Loucy (cell line): ENCODE measurements around the gene RPS6KA5.
"Not testable (repeated sequence)": the region's sequence is repeated elsewhere in the genome, so short reads cannot be mapped to it uniquely, and the experiment has no call there.

Experiments
- H2AFZ ChIP-seq: fragments of 200-600 bp; sonication (generic); 2 replicates; pipeline ENCODE4 v1.6.0; 2016; ENCODE audit warnings: antibody characterized with exemption, mild to moderate bottlenecking, low read length, moderate library complexity
- H3F3A ChIP-seq: fragments of 200-600 bp; 2 replicates; pipeline ENCODE4 v1.6.0; 2016; ENCODE audit warnings: antibody characterized with exemption, low read depth, mild to moderate bottlenecking
- H3K27me3 ChIP-seq: fragments of 200-600 bp; sonication (generic); 2 replicates; pipeline ENCODE4 v1.6.1; 2014; ENCODE audit warnings: low read length, mild to moderate bottlenecking; ENCODE audit not compliant: insufficient read depth, poor library complexity, severe bottlenecking
- H3K36me3 ChIP-seq: fragments of 200-600 bp; sonication (generic); 2 replicates; pipeline ENCODE4 v1.6.1; 2016; ENCODE audit warnings: low read length; ENCODE audit not compliant: insufficient read depth
- H3K4me1 ChIP-seq: fragments of 200-600 bp; sonication (generic); 2 replicates; pipeline ENCODE4 v1.5.1; 2014; ENCODE audit warnings: low read length, mild to moderate bottlenecking; ENCODE audit not compliant: insufficient read depth, poor library complexity, severe bottlenecking
- H3K4me2 ChIP-seq: fragments of 200-600 bp; sonication (generic); 2 replicates; pipeline ENCODE4 v1.6.0; 2014; ENCODE audit warnings: antibody characterized with exemption, low read length, low read depth, mild to moderate bottlenecking; ENCODE audit not compliant: poor library complexity, severe bottlenecking
- H3K4me3 ChIP-seq: fragments of 200-600 bp; sonication (generic); 2 replicates; pipeline ENCODE4 v1.5.1; 2014; ENCODE audit warnings: low read length, mild to moderate bottlenecking, mixed read lengths; ENCODE audit not compliant: poor library complexity, severe bottlenecking
- H3K79me2 ChIP-seq: fragments of 200-600 bp; sonication (generic); 2 replicates; pipeline ENCODE4 v1.6.1; 2014; ENCODE audit warnings: low read length; ENCODE audit not compliant: insufficient read depth
- H3K9ac ChIP-seq: fragments of 200-600 bp; sonication (generic); 2 replicates; pipeline ENCODE4 v1.6.0; 2014; ENCODE audit warnings: mild to moderate bottlenecking, low read depth, low read length, moderate library complexity; ENCODE audit not compliant: poor library complexity, severe bottlenecking
- H3K9me2 ChIP-seq: fragments of 200-600 bp; sonication (generic); replicated peaks from 2 replicates; pipeline ENCODE4 v1.6.1; 2016; ENCODE audit warnings: low read depth, low read length, mixed read lengths
- H3K9me3 ChIP-seq: fragments of 200-600 bp; sonication (generic); 2 replicates; pipeline ENCODE4 v1.6.1; 2014; ENCODE audit warnings: mild to moderate bottlenecking, antibody characterized with exemption, low read length, low read depth; ENCODE audit not compliant: insufficient read depth
- H4K20me1 ChIP-seq: fragments of 200-600 bp; sonication (generic); 2 replicates; pipeline ENCODE4 v1.6.0; 2014; ENCODE audit warnings: antibody characterized with exemption, low read length, mild to moderate bottlenecking; ENCODE audit not compliant: insufficient read depth, poor library complexity, severe bottlenecking
- CTCF ChIP-seq: fragments of 200-600 bp; sonication (generic); conservative IDR thresholded peaks from 2 replicates; pipeline ENCODE4 v1.5.1; 2014; ENCODE audit warnings: mild to moderate bottlenecking, antibody characterized with exemption, low read length
- EZH2phosphoT487 ChIP-seq: fragments of 200-600 bp; IDR thresholded peaks from 2 replicates; pipeline ENCODE4 v1.6.1; 2018; ENCODE audit warnings: antibody characterized with exemption, mild to moderate bottlenecking, moderate library complexity, borderline replicate concordance

The RPS6KA5 gene

GRCh38 chr14:91100102-91100501, 39.7 kb upstream of the RPS6KA5 start:
- H3K9ac ChIP-seq: no peak overlapping the region
- no peaks in the 10 kb centered on the region for H3F3A ChIP-seq
- no peaks in the 10 kb centered on the region for H3K36me3 ChIP-seq
- H3K9me3 ChIP-seq: no peaks in the 10 kb centered on the region
- H3K4me1 ChIP-seq: no peaks in the 10 kb centered on the region
- no peaks in the 10 kb centered on the region for H3K27me3 ChIP-seq
- H3K4me3 ChIP-seq: no peak overlapping the region
- H4K20me1 ChIP-seq: no peaks in the 10 kb centered on the region
- no peak overlapping the region for H2AFZ ChIP-seq
- no peaks in the 10 kb centered on the region for H3K79me2 ChIP-seq
- H3K4me2 ChIP-seq: no peak overlapping the region
- no peaks in the 10 kb centered on the region for H3K9me2 ChIP-seq
- no peak for TF ChIP-seq EZH2phosphoT487
- no peak for TF ChIP-seq CTCF

DNA sequence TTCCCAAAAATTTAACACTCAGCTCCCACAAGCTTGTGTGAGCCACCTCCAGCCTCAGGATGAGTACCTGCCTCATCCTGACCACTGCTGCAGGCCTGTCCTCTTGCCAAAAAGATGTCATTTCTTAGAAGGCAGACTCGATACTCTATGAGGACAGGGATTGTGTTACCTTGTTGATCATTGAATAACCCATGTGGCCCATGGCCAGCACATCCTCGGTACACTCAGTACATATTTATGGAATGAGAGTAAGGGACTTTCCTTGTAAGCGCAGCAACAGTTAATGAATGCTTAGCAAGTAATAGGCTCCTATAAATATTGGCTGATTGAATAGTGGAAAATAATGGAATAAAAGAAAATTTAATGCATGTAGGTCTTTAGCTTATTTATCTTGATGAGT, 38.1 kb upstream of the RPS6KA5 start:
- H2AFZ ChIP-seq: no peak overlapping the region
- no peak overlapping the region for H3K9ac ChIP-seq
- no peaks in the 10 kb centered on the region for H3K9me2 ChIP-seq
- no peaks in the 10 kb centered on the region for H3F3A ChIP-seq
- no peak overlapping the region for H3K4me2 ChIP-seq
- H3K27me3 ChIP-seq: no peaks in the 10 kb centered on the region
- TF ChIP-seq CTCF (no peak), EZH2phosphoT487 (no peak)
- no peaks in the 10 kb centered on the region for H3K9me3 ChIP-seq
- no peaks in the 10 kb centered on the region for H4K20me1 ChIP-seq
- H3K4me3 ChIP-seq: no peak overlapping the region
- no peaks in the 10 kb centered on the region for H3K4me1 ChIP-seq
- H3K36me3 ChIP-seq: no peaks in the 10 kb centered on the region
- no peaks in the 10 kb centered on the region for H3K79me2 ChIP-seq

GRCh38 chr14:91097657-91098056, 37.2 kb upstream of the RPS6KA5 start:
- H3K27me3 ChIP-seq, H3K4me1 ChIP-seq, H3F3A ChIP-seq, H3K79me2 ChIP-seq, H4K20me1 ChIP-seq, H2AFZ ChIP-seq, H3K36me3 ChIP-seq, H3K9me2 ChIP-seq, H3K4me3 ChIP-seq, H3K4me2 ChIP-seq, H3K9me3 ChIP-seq, H3K9ac ChIP-seq: not testable (repeated sequence)

GRCh38 chr14:91095178-91095577, 34.7 kb upstream of the RPS6KA5 start:
- Histone ChIP-seq H3K4me2 (no peak overlapping the region), H3K9me2 (no peaks in the 10 kb centered on the region), H3F3A (no peaks in the 10 kb centered on the region), H3K4me1 (no peaks in the 10 kb centered on the region), H3K9ac (no peak overlapping the region), H3K4me3 (no peak overlapping the region), H3K27me3 (no peaks in the 10 kb centered on the region), H3K9me3 (no peaks in the 10 kb centered on the region), H3K79me2 (no peaks in the 10 kb centered on the region), H2AFZ (no peak overlapping the region), H4K20me1 (no peaks in the 10 kb centered on the region), H3K36me3 (no peaks in the 10 kb centered on the region)
- TF ChIP-seq EZH2phosphoT487 (no peak), CTCF (no peak)
